ENCODE measurements around the gene SPACA4. TPM values are rescaled to one million over a fixed set of nuclear protein-coding genes. Genes with fewer than 3 reads are reported as not detected.

Gene SPACA4
- total and polyA plus RNA-seq, 3 donors from 2014 or later, result 72.6 to 147 (median 145) TPM

DNA sequence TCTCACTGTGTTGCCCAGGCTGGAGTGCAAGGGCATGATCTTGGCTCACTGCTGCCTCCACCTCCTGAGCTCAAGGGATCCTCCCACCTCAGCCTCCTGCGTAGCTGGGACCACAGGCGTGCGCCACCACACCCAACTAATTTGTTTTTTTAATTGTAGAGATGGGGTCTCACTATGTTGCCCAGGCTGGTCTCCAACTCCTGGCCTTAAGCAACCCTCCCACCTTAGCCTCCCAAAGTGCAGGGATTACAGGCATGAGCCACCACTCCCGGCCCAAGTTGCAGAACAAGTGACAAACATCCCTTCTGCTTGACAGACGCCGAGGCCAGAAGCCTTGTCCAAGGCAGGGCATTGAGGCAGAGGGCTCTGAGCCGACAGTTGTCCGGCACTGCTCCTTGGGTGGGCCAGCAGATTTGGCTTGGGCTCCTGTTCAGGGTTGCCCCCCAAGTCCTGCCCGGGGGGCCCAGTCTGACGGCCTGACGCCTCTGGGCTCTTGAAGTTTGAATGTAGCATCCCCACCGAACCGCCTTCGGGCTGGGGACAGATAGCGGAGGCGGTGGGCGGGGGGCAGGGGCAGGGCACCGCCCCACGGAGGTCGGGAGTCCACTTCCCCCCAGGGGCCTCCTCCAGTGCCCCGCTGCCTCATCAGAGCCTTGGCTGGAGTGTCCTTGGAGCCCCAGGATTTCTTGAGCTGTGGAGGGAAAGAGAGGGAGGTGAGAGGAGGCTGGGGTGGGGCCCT, 5.7 kb upstream of the SPACA4 start:
- no peak overlapping the region for H3K4me3 ChIP-seq
- intact Hi-C loops (cut with DNase I; ENCODE audit: low total_unique reads), result no loop called here
- H3K36me3 ChIP-seq (ENCODE audit: low read depth, missing control alignments), result no peaks in the 10 kb centered on the region
- no peak for DNase-seq
- H3K27ac ChIP-seq, result no peak overlapping the region
- H3K9me3 ChIP-seq, result no peaks in the 10 kb centered on the region
- 84 to 86% methylated on average over 7 to 21 of the region's 21 CpGs for WGBS, 2 donors
- no peaks in the 10 kb centered on the region for H3K4me1 ChIP-seq
- H3K27me3 ChIP-seq, result no peaks in the 10 kb centered on the region
- no peak for TF ChIP-seq POLR2A (IDR thresholded peaks at IDR 0.05)
- TF ChIP-seq, protein P1, sequence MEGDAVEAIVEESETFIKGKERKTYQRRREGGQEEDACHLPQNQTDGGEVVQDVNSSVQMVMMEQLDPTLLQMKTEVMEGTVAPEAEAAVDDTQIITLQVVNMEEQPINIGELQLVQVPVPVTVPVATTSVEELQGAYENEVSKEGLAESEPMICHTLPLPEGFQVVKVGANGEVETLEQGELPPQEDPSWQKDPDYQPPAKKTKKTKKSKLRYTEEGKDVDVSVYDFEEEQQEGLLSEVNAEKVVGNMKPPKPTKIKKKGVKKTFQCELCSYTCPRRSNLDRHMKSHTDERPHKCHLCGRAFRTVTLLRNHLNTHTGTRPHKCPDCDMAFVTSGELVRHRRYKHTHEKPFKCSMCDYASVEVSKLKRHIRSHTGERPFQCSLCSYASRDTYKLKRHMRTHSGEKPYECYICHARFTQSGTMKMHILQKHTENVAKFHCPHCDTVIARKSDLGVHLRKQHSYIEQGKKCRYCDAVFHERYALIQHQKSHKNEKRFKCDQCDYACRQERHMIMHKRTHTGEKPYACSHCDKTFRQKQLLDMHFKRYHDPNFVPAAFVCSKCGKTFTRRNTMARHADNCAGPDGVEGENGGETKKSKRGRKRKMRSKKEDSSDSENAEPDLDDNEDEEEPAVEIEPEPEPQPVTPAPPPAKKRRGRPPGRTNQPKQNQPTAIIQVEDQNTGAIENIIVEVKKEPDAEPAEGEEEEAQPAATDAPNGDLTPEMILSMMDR (IDR thresholded peaks at IDR 0.05), result no peak

DNA sequence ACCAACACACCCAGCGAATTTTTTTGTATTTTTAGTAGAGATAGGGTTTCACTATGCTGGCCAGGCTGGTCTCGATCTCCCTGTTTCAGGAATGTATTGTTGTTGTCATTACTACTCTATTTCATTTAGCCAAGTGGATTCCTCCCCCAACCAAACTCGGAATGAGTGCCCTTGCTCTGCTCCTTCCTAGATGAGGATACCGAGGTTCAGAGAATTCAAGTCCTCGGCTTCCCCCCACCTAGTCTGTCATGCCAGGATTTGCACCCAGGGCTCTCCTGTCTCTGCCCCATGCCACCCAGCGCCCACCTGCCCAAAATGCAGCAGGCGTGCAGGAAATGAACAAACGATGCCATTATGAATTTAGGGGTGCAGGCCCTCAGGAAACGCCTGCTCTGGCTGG, 3.5 kb upstream of the SPACA4 start:
- no peak overlapping the region for H3K4me3 ChIP-seq
- TF ChIP-seq, protein P1 (IDR thresholded peaks at IDR 0.05), result no peak
- no peak for TF ChIP-seq POLR2A (IDR thresholded peaks at IDR 0.05)
- H3K27ac ChIP-seq, result no peak overlapping the region
- H3K9me3 ChIP-seq, result no peaks in the 10 kb centered on the region
- intact Hi-C loops (cut with DNase I; ENCODE audit: low total_unique reads), result no loop called here
- DNase-seq, result no peak
- no peaks in the 10 kb centered on the region for H3K36me3 ChIP-seq (ENCODE audit: low read depth, missing control alignments)
- no peaks in the 10 kb centered on the region for H3K27me3 ChIP-seq
- 53 to 81% methylated on average over 9 of the region's 9 CpGs for WGBS, 2 donors
- no peaks in the 10 kb centered on the region for H3K4me1 ChIP-seq

DNA sequence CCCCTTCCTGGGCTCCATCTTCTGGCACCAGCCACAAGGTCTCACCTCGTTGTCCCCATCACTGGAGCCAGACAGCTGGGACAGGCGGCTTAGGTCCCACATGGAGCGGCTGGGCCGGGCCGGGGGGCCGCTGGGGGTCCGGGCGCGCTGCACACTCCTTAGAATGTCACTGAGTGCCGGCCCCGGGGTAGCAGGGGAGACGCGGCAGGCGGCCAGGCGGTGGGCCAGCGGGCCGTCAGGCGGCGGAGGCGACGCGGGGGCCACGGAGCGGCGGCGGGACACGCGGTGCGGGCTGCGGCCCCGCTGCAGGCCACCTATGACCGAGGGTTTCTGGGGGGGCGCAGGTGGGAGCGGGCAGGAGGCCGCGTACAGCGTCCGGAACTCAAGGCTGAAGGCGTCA, 3.1 kb upstream of the SPACA4 start:
- H3K27me3 ChIP-seq, result no peaks in the 10 kb centered on the region
- DNase-seq, result no peak
- no peaks in the 10 kb centered on the region for H3K36me3 ChIP-seq (ENCODE audit: low read depth, missing control alignments)
- no peaks in the 10 kb centered on the region for H3K9me3 ChIP-seq
- intact Hi-C loops (cut with DNase I; ENCODE audit: low total_unique reads), result no loop called here
- no peak overlapping the region for H3K4me3 ChIP-seq
- H3K27ac ChIP-seq, result no peak overlapping the region
- no peaks in the 10 kb centered on the region for H3K4me1 ChIP-seq
- WGBS, 2 donors, result 62 to 85% methylated on average over 29 to 39 of the region's 39 CpGs
- TF ChIP-seq POLR2A (IDR thresholded peaks at IDR 0.05), result no peak
- TF ChIP-seq, protein P1 (IDR thresholded peaks at IDR 0.05), result no peak

DNA sequence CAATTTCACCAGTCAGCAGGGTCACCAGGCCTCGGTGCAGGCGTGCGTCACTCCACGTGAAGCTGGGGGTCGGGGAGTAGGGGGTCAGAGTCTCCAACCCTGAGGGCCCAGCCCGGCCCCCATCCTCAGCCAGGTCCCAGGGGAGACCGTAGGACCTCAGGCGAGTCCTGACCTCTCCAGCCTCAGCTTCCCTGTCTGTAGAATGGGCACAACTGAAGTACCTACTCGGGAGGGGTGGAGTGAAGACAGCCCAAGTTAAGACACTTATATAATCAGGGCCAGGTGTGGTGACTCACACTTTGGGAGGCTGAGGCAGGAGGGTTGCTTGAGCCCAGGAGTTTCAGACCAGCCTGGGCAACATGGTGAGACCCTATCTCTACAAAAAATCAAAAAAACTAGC, 2.7 kb upstream of the SPACA4 start:
- H3K36me3 ChIP-seq (ENCODE audit: low read depth, missing control alignments), result no peaks in the 10 kb centered on the region
- WGBS, 2 donors, result 70 to 85% methylated on average over 1 to 9 of the region's 9 CpGs
- H3K27ac ChIP-seq, result no peak overlapping the region
- no peak for TF ChIP-seq POLR2A (IDR thresholded peaks at IDR 0.05)
- TF ChIP-seq, protein P1 (IDR thresholded peaks at IDR 0.05), result no peak
- no peak for DNase-seq
- H3K4me3 ChIP-seq, result no peak overlapping the region
- no peaks in the 10 kb centered on the region for H3K9me3 ChIP-seq
- H3K4me1 ChIP-seq, result no peaks in the 10 kb centered on the region
- intact Hi-C loops (cut with DNase I; ENCODE audit: low total_unique reads), result no loop called here
- no peaks in the 10 kb centered on the region for H3K27me3 ChIP-seq

DNA sequence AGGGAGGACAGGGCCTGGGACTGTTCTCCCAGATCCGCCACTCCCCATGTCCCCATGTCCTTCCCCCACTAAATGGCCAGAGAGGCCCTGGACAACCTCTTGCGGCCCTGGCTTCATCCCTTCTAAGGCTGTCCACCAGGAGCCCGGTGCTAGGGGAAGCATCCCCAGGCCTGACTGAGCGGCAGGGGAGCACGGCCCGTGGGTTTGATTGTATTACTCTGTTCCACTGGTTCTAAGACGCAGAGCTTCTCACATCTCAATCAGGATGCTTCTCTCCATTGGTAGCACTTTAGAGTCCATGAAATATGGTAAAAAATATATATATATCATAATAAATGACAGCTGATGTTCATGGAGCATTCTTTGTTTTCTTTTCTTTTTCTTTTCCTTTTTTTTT, 815 bp downstream of the SPACA4 start:
- H3K27me3 ChIP-seq, result no peaks in the 10 kb centered on the region
- H3K36me3 ChIP-seq (ENCODE audit: low read depth, missing control alignments), result no peaks in the 10 kb centered on the region
- H3K9me3 ChIP-seq, result no peaks in the 10 kb centered on the region
- intact Hi-C loops (cut with DNase I; ENCODE audit: low total_unique reads), result no loop called here
- no peak overlapping the region for H3K27ac ChIP-seq
- WGBS, 2 donors, result 80 to 88% methylated on average over 7 of the region's 7 CpGs
- H3K4me3 ChIP-seq, result no peak overlapping the region
- no peak for TF ChIP-seq POLR2A (IDR thresholded peaks at IDR 0.05)
- TF ChIP-seq, protein P1 (IDR thresholded peaks at IDR 0.05), result no peak
- no peaks in the 10 kb centered on the region for H3K4me1 ChIP-seq
- no peak for DNase-seq
